ENCODE data around the gene SH3RF2.
"Not testable (repeated sequence)": the region's sequence is repeated elsewhere in the genome, so short reads cannot be mapped to it uniquely, and the experiment has no call there.

SH3RF2 gene

GRCh38 chr5:146005723-146006122, 69.3 kb downstream of the SH3RF2 start:
- DNase-seq (ENCODE audit: low read depth in 2 of 2), result no peak

DNA sequence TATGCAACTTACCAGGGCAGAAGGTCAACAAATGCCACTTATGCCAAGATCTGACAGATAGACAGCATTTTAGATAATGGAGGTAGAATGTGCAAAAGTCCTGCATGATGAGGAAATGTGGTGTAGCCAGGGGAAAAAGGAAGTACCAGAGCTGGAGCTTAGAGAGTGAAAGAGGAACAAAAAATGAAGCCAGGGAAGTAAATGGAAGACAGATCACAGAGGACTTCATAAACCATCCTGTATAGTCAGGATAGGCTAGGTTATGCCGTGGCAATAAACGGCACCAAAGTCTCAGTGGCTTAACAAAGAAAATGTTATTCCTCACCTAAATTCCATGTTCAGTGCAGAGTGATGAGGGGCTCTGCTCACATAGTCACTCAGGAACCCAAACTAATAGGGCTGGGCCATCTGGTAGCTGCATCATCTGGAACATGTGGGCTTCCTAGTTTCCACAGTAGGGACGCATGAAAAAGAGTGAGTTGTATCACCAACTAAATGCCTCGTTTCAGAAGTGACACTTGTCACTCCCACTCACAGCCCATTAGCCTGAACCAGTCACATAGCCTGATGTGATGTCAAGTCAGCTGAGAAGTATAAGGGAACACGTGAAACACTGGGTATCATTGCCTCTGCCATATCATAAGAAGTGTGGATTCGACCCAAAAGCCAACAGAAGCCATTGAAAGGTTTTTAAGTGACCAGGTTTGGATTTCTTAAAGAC, 70.3 kb downstream of the SH3RF2 start:
- DNase-seq (ENCODE audit: low read depth in 2 of 2), result no peak

DNA sequence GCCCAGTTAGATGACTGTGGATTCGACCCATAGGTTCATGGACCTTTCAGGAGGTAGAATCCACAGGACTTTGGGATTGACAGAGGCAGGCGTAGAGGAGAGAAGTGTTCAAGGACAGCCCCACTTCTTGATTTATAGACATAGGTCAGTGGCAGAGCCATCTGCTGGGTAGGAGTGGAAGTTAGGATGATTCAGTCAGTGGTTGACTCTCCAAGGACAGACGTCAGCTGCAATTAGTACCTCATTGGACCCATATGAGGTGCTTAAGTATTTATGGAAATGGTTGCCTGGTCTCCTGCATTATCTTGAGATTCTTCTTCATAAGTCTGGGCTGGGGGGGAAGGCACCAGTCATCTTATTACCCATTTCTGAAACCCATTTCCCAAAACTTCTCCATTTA, 70.9 kb downstream of the SH3RF2 start:
- DNase-seq (ENCODE audit: low read depth in 2 of 2), result no peak

DNA sequence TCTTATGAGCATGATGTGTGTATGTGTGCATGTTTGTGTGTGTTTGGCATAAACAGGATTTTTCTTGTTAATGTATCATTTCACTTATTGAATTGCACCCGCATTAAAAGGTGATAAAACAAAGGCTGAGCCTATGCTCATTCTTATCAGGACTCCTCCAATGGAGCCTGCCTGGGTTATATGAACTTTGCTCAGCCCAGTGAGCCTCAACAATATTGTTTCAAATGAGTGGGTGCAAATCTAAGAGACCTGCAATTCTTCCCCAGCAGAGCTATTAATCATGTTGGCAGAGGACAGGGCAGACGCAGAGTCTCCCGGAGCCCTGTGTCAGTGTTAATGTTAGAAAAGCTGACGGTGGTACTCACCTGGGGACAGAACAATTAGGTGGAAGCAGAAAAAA, 71.6 kb downstream of the SH3RF2 start:
- DNase-seq (ENCODE audit: low read depth in 2 of 2), result no peak

- no peak for DNase-seq (ENCODE audit: low read depth in 2 of 2)
These were observed 72.6 kb downstream of the SH3RF2 start for GRCh38 chr5:146009020-146009419.

DNA sequence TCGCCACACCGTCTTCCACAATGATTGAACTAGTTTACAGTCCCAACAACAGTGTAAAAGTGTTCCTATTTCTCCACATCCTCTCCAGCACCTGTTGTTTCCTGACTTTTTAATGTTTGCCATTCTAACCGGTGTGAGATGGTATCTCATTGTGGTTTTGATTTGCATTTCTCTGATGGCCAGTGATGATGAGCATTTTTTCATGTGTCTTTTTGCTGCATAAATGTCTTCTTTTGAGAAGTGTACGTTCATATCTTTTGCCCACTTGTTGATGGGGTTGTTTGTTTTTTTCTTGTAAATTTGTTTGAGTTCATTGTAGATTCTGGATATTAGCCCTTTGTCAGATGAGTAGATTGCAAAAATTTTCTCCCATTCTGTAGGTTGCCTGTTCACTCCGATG, 74.1 kb downstream of the SH3RF2 start:
- DNase-seq (ENCODE audit: low read depth in 2 of 2), result not testable (repeated sequence)

DNA sequence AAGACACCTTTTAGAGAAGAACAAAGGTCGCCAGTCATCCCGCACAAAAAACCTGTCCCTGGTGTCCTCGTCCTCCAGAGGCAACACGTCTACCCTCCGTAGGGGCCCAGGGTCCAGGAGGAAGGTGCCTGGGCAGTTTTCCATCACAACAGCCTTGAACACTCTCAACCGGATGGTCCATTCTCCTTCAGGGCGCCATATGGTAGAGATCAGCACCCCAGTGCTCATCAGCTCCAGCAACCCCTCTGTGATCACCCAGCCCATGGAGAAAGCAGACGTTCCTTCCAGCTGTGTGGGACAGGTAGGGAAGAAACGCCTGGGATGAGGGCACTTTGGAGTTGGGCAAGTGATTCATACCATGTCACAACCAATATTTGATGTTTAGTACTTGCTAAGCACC, 77.4 kb downstream of the SH3RF2 start:
- no peak for DNase-seq (ENCODE audit: low read depth in 2 of 2)

DNA sequence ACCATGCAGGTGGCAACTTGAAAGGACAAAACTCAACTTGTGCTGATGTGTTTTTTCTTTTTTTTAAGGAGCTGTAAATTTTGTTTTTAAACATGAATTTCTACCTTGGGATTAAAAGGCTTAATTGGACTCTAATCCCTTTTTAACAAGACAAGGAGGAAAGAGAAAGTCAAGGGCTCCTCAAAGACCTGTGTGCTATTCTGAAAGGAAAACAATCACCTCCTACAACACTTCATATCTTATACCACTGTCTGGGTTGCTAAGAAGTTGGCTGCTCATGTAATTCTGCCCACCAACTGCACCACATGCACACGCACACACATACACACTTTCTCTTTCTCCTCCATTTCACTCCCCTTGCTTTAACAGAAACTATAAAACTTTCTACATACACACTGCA, 78.6 kb downstream of the SH3RF2 start:
- no peak for DNase-seq (ENCODE audit: low read depth in 2 of 2)

DNA sequence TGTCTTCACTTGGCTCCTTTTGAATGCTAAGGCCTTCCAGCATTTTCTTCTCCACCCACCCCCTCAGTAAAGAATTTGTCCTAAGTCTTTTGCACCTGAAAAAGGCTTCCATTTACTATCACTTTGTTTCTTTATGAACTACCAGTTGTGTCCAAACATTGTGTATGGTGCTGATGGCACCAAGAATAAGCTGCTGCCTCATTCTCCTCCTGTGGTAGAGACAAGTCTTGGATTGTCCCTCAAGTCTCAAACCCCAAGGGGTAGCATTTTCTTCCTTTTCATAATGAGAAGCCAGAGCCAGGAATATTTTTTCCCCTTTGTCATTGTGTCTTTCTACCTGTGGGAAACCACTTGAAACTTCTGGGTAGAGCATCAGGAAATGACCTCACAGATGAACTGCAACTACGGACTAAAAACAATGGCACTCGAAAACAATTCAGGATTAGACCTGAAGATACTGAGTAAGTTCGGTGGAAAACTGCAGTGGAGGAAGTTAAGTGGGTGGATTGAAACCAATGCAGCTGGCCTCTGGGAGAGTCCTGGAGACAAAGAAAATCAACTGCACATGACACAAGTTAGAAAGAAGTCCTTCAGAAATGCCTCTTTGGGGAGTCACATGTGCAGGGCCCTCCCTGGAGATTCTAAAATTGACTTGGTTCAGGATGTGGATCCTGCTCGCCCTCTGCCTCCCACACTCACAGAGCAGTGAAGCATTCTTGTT, 80.5 kb downstream of the SH3RF2 start:
- no peak for DNase-seq (ENCODE audit: low read depth in 2 of 2)

- DNase-seq (ENCODE audit: low read depth in 2 of 2), result no peak
These were observed 82.4 kb downstream of the SH3RF2 start for GRCh38 chr5:146018514-146019375.

DNA sequence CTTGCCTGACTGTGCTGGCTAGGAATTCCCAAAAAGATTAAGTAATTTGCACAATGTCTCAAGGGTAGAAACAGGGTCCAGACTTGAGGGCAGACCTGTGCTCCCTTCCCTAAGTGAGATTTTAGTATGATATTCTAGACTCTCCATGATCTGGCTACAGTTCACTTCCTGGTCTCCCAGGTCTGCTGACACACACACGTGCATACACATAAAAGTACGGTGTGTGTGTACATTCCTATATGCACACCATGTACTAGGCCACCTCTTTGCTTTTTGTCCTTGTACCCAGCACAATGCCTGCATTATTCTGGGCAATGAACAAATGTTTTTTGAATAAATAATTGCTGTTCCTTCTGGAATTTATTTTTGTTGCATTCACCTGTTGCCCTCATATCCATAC, 83.7 kb downstream of the SH3RF2 start:
- no peak for DNase-seq (ENCODE audit: low read depth in 2 of 2)

GRCh38 chr5:146024034-146024433, 87.7 kb downstream of the SH3RF2 start:
- no peak for DNase-seq (ENCODE audit: low read depth in 2 of 2)

DNA sequence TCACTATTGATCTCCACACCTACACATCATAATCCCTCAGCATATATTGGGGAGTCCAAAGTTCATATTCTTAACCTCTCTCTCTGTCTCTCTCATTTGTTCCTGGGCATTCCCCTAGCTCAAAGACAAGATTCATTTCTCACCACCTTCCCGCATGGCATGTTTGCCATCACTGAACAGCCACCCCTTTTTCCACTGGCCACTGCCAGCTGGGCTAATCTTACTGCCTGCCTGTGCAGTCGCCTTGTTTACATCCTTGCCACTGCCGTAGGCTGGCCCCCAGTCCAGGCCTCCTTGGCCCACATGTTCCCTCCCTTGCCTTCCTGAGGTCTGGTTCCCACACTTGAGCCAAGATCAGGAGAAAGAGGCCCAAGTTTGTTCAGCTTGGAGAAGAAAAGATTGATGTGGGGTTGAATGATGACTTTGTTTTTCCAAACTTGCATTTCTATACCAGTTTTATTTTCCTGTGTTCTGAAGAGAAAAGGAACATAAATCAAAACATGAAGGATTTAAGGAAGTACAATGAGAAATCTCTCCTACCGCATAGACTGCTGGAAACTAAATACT, 88.8 kb downstream of the SH3RF2 start:
- DNase-seq (ENCODE audit: low read depth in 2 of 2), result no peak

GRCh38 chr5:146025681-146026080, 89.3 kb downstream of the SH3RF2 start:
- DNase-seq (ENCODE audit: low read depth in 2 of 2), result no peak

DNA sequence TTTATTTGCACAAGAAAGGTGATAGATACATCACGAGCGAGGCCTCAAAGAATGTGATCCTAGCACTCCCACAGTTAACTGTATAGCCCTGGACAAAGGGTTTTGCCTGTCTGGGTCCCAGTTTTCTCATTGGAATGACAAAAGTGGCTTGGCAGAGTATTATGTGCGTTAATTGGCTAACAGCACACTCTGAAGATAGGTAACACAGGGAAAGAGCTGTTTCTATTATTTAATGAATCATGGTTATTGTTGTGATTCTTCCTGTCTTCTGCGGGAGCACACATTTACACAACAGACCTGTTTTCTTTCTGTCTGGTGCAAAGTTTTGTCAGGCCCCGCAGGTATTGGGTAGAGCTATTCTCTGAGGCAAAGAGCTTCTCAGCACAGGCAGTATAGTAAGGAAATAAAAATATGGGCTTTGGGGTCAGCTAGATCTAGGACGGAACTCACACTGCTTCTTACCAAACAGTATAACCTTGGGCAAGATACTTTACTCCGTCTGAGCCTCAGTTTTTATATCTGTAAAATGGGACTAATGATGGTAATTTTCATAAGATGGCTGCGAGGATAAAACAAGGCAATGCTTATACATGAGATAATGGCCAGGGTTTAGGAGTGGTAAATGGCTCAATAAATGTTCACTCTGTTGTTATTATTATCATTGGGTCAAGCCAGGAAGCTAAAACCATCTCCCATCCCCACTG, 90.1 kb downstream of the SH3RF2 start:
- no peak for DNase-seq (ENCODE audit: low read depth in 2 of 2)

DNA sequence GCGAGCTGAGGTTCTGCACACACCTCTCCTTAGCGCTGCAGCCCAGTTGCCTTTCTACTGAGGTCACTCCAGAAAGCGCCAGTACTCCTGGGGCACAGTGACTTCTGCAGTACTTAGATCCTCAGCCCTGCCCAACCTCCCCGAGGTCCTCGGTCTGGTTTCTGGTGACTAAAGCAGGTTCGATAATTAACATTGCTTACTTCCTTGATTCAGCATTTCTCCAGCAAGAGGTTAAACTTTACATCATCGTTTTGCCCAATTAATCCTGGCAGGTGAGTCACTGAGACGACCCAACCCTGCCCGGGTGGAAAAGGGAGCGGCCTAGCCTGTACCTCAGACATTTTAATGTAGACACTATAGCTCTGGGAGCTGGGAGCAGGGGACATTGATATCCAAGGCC, 91.4 kb downstream of the SH3RF2 start:
- DNase-seq (ENCODE audit: low read depth in 2 of 2), result no peak

DNA sequence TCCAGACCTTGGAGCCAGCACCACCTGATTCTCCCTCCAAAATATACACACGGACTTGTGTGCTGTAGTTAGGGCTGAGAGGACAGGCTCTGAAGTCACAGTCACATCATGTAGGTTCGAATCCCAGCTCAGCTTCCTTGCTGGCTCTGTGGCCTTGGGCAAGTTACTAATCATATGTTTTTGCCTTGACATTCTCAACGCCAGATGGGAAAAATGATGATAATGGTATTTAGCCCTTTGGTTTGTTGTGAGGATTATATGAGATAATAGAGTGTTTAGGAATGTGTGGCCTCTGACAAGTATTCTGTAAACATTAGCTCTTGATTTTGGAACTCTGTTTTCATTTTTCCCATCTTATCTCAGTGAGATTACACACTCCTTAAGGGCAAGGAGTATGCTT, 96.5 kb downstream of the SH3RF2 start:
- DNase-seq (ENCODE audit: low read depth in 2 of 2), result no peak

DNA sequence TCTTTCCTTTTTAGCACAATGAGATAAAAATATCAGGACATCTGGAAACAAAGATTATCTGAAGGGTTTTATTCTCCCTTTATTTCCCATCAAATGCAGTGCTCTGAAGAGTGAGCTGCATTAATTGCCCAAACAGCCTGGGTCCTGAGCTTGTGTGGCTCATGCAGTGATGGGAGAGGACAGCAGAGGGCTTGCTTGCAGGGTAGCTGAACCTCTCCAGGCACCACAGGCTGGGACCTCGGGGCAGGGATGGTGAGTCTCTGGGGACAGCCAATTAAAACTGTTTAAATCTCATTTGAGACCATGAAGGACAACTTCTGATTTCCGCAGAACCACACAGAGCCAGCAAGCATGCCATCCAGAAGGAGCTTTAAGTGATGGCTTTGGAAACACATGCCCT, 97.7 kb downstream of the SH3RF2 start:
- DNase-seq (ENCODE audit: low read depth in 2 of 2), result no peak

DNA sequence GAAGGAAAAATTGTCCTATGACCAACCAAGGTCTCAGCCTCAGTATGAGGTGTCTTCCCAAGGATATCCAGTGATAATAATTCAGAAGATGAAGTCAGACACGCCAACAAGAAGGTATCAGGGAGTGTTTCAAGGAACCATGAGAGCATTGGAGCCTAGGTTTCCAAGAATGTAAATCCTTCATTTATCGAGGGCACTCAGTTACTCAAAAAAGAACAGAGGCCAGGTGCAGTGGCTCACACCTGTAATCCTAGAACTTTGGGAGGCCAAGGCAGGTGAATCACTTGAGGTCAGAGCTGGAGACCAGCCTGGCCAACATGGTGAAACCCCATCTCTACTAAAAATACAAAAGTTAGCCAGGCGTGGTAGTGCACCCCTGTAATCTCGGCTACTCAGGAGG, 98.2 kb downstream of the SH3RF2 start:
- no peak for DNase-seq (ENCODE audit: low read depth in 2 of 2)

- DNase-seq (ENCODE audit: low read depth in 2 of 2), result no peak
These were observed 103.0 kb downstream of the SH3RF2 start for GRCh38 chr5:146039420-146039819.

GRCh38 chr5:146040527-146040926, 104.1 kb downstream of the SH3RF2 start:
- DNase-seq (ENCODE audit: low read depth in 2 of 2), result no peak
